HG02852 (cell line): ENCODE data around the gene WNT9A.
"Not testable (repeated sequence)": the region's sequence is repeated elsewhere in the genome, so short reads cannot be mapped to it uniquely, and the experiment has no call there.

Experiments used
- ATAC-seq: cut with Tn5 transposase; IDR thresholded peaks from one replicate; pipeline ENCODE4 v1.9.1; 2021; ENCODE audit warnings: mild to moderate bottlenecking, moderate library complexity; ENCODE audit not compliant: unreplicated experiment

The WNT9A gene

DNA sequence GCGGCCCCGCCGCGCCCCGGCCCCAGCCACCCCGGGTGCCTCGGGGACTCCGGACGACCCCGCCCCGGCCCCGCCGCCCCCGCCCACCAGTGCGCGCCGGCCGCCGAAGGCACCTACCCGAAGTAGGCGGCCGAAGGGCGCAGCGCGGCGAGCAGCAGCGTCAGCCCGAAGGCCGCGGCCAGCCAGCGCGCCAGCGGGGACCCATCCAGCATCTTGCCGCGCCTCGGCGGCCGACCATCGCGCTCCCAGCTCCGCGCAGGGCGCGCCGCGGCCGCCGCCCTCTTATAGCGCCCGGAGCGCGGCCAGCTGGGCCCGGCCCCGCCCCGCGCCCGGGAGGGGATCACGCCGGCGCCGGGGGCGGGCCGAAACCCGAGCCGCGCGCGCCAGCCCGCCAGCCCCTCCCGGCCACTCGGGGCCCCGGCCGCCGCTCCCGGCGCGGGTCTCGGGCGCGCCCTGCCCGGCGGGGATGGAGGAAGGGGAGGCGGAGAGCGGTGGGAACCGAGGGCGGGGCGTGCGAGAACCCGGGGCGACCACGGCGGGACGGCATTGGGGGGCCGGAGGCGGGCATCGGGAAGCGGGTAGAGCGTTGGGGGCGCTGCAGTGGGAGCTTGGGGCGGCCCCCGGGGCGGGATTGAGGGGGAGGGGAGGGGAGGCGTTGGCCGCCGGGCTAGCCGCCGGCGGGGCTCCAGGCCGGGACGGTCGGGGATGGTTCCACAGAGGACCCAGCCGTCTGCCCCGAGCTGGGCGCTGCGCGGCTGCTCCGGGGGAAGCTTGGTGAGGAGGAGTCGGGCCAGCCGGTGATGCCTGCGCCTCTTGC, at the start of gene WNT9A:
TSS of gene WNT9A (minus strand) at position 257 of the 817 bp plus-strand sequence. CDS start at position 212, 45 bp downstream.
- ATAC-seq: no peak

- ATAC-seq: no peak
These were observed 48.6 kb upstream of the WNT9A start for GRCh38 chr1:227996187-227996950.

GRCh38 chr1:227994632-227995300, 47.0 kb upstream of the WNT9A start:
- ATAC-seq: no peak

- ATAC-seq: no peak
These were observed 39.4 kb upstream of the WNT9A start for GRCh38 chr1:227987181-227987580.

GRCh38 chr1:227975583-227976283, 28.0 kb upstream of the WNT9A start:
- not testable (repeated sequence) for ATAC-seq

- ATAC-seq: not testable (repeated sequence)
These were observed 26.1 kb upstream of the WNT9A start for GRCh38 chr1:227973724-227974288.

DNA sequence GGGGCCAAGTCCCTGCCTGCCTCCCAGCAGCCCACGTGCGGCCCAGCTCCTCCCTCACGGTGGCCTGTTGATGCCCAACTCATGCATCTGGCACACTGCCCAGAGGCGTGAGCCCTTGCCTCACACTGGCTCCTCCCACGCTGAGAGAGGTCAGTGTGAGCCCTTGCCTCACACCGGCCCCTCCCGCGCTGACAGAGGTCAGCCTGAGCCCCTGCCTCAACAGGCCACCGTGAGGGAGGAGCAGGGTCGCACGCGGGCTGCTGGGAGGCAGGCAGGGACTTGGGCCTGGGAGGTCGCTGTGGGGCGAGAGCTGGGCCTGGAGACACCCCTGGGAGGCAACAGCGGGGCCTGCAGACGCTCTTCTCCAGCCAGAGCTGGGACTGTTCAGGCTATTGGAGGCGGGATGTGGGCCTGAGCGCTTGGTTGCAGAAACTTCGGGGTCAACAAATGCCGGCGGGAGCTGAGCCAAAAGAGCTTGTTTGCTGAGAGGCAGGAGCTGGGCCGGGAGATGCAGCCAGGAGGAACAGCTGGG, 25.2 kb upstream of the WNT9A start:
- ATAC-seq: not testable (repeated sequence)

DNA sequence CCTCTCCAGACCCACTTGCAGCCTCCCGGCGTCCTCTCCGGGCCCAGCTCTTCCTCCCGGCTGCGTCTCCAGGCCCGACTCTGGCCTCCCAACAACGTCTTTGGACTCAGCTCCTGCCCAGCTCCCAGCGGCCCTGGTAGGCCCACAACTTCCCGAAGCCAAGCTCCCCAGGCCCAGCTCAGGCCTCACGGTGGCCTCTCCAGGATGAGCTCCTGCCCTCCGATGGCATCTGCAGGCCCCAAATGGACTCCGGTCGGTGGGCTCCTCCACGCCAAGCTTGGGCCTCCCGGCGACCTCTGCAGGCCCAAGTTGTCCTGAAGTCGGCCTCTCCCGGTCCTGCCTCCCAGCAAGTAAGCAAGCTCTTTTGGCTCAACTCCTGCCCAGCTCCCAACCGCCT, 24.5 kb upstream of the WNT9A start:
- not testable (repeated sequence) for ATAC-seq

DNA sequence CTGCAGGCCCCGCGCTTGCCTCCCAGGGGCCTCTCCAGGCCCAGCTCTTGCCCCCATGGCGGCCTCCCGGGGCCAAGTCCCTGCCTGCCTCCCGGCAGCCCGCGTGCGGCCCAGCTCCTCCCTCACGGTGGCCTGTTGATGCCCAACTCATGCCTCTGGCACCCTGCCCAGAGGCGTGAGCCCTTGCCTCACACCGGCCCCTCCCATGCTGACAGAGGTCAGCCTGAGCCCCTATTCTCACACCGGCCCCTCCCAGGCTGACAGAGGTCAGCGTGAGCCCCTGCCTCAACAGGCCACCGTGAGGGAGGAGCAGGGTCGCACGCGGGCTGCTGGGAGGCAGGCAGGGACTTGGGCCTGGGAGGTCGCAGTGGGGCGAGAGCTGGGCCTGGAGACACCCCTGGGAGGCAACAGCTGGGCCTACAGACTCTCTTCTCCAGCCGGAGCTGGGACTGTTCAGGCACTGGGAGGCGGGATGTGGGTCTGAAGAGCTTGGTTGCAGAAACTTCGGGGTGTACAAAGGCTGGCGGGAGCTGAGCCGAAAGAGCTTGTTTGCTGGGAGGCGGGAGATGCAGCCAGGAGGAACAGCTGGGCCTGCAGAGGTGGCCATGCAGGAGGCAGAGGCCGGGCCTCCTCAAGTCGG, 24.0 kb upstream of the WNT9A start:
- ATAC-seq: not testable (repeated sequence)

DNA sequence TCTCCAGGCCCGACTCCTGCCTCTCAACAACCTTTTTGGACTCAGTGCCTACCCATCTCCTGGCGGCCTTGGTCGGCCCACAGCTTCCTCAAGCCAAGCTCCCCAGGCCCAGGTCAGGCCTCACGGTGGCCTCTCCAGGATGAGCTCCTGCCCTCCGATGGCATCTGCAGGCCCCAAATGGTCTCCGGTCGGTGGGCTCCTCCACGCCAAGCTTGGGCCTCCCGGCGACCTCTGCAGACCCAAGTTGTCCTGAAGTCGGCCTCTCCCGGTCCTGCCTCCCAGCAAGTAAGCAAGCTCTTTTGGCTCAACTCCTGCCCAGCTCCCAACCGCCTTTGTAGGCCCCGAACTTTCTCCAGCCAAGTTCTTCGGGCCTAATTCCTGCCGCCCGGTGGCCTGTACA, 23.5 kb upstream of the WNT9A start:
- ATAC-seq: not testable (repeated sequence)

DNA sequence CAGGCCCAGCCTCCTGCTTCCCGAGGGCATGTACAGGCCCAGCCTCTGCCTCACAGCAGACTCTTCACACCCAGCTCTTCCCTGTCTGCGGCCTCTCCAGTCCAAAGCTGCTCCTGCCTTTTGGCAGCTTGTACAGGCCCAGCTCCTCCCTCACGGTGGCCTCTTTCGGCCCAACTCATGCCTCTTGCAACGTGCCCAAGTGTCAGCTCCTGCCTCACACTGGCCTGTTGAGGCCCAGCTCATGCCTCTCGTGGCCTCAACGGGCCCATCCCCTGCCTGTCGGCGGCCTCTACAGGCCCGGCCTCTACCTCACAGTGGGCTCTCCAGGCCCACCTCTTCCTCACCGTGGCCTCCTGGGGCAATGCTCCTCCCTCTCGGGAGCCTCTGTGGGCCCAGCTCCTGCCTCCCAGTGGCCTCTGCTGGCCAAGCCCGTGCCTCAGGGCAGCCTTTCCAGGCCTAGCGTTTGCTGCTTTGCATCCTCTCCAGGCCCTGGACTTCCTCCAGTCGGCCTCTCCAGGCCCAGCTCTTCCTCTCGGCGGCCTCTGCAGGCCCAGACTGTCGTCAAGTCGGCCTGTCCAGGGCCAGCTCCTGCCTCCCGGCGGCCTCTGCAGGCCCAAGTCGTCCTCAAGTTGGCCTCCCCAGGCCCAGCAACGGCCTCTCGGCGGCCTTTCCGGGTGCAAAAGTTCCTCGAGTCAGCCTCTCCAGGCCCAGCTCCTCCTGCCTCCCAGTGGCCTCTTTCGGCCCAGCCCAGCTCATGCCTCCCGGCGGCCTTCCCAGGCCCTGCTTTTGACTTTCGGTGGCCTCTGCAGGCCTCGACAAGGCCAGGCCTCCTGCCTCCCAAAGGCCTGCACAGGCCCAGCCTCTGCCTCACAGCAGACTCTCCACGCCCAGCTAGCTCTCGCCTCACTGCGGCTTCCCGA, 22.6 kb upstream of the WNT9A start:
- ATAC-seq: not testable (repeated sequence)

- not testable (repeated sequence) for ATAC-seq
These were observed 20.1 kb upstream of the WNT9A start for GRCh38 chr1:227967815-227968214.

GRCh38 chr1:227966733-227967132, 19.0 kb upstream of the WNT9A start:
- not testable (repeated sequence) for ATAC-seq

GRCh38 chr1:227961651-227962466, 14.1 kb upstream of the WNT9A start:
- no peak for ATAC-seq

GRCh38 chr1:227959325-227959860, 11.7 kb upstream of the WNT9A start:
- no peak for ATAC-seq

DNA sequence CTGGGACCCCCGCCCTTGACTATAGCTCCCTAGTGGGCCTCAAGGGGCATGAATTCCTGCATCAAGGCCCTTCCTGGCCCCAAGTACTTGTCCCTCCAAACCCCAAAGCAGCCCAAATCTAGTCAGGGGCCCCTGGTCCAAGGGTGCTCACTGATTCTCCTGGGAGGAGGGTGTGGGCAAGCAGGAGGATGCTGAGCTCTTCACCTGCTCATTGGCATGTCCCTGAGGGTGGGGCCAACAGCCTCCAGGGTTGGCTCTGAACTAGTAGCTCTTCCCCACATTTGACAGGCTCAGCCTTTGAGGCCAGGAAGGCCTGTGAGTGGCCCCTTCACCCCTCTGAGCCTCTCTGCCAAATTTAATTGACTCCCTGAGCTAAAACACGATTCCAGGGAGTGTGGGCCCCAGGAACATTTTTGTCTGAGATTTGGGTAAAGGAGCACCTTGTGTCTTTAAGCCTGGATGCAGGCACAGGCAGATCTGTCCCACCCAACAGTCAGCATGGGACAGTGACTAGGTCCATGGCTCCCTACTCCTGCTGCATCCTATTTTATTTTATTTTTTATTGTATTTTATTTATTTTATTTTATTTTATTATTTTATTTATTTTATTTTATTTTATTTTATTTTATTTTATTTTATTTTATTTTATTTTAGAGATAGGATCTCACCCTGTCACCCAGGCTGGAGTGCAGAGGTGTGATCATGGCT, 11.0 kb upstream of the WNT9A start:
- ATAC-seq: no peak

- ATAC-seq: no peak
These were observed 8.1 kb upstream of the WNT9A start for GRCh38 chr1:227955808-227956207.
